ENCODE measurements around the gene FOXO6.

GRCh38 chr1:41397020-41397419 lies 35.8 kb downstream of the FOXO6 start:
- no peak for TF ChIP-seq POLR2A (IDR thresholded peaks at IDR 0.05)
- TF ChIP-seq, protein P1, sequence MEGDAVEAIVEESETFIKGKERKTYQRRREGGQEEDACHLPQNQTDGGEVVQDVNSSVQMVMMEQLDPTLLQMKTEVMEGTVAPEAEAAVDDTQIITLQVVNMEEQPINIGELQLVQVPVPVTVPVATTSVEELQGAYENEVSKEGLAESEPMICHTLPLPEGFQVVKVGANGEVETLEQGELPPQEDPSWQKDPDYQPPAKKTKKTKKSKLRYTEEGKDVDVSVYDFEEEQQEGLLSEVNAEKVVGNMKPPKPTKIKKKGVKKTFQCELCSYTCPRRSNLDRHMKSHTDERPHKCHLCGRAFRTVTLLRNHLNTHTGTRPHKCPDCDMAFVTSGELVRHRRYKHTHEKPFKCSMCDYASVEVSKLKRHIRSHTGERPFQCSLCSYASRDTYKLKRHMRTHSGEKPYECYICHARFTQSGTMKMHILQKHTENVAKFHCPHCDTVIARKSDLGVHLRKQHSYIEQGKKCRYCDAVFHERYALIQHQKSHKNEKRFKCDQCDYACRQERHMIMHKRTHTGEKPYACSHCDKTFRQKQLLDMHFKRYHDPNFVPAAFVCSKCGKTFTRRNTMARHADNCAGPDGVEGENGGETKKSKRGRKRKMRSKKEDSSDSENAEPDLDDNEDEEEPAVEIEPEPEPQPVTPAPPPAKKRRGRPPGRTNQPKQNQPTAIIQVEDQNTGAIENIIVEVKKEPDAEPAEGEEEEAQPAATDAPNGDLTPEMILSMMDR (IDR thresholded peaks at IDR 0.05): no peak
- TF ChIP-seq POLR2AphosphoS5 (IDR thresholded peaks at IDR 0.05): no peak

All from prostate gland (tissue), 2 donors.